ENCODE data around the gene REC114.
"Not testable (repeated sequence)": the region's sequence is repeated elsewhere in the genome, so short reads cannot be mapped to it uniquely, and the experiment has no call there.

The REC114 gene

DNA sequence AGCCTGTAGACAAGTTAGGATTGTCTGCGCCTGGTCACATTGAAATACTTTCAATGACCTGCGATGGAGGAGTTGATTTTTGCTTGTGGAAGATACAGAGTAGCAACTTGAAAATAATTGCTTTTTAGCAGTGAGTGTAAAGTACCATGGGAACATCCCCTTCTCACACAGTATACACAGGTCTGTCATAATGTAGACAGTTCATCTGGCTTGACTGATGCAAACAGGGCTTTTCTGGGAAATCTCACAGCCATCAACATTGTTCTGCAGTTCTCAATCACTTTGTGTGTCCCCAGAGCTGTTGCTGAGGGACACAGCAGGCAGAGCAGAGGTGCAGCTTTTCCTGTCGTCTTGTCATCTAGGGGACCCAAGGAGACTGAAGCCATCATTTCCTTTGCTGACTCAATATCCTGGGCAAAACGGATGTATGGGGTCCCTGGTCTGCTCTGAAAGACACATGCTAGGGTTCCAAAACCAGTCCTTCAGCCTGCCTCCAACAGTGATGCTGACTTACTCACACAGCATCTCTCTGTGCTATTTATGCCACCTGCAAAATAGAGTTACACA, 5.3 kb upstream of the REC114 start:
- DNase-seq (ENCODE audit: low read depth), result no peak
- no peak overlapping the region for H3K4me3 ChIP-seq (ENCODE audit: low read length)
- TF ChIP-seq, protein P1, sequence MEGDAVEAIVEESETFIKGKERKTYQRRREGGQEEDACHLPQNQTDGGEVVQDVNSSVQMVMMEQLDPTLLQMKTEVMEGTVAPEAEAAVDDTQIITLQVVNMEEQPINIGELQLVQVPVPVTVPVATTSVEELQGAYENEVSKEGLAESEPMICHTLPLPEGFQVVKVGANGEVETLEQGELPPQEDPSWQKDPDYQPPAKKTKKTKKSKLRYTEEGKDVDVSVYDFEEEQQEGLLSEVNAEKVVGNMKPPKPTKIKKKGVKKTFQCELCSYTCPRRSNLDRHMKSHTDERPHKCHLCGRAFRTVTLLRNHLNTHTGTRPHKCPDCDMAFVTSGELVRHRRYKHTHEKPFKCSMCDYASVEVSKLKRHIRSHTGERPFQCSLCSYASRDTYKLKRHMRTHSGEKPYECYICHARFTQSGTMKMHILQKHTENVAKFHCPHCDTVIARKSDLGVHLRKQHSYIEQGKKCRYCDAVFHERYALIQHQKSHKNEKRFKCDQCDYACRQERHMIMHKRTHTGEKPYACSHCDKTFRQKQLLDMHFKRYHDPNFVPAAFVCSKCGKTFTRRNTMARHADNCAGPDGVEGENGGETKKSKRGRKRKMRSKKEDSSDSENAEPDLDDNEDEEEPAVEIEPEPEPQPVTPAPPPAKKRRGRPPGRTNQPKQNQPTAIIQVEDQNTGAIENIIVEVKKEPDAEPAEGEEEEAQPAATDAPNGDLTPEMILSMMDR (conservative IDR thresholded peaks at IDR 0.05; ENCODE audit: low read length), result no peak

DNA sequence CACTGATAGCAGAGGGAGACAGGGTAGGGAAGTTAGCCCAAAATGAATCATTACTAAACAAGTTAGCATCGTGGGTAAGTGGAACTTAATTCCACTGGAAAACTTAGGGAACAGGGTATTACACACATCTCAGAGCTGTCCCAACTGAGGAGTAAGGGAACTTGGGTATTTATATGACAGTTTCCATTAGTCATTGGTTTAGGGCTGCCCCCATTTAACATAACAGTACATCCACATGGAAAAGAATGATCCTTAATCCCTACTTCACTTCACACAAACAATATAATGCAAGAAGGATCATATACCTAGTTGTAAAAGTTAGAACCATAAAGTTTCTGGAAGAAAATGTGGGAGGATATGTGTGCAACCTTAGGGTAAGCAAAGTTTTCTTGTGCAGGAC, 4.3 kb upstream of the REC114 start:
- TF ChIP-seq, protein P1 (conservative IDR thresholded peaks at IDR 0.05; ENCODE audit: low read length), result no peak
- no peak for DNase-seq (ENCODE audit: low read depth)
- H3K4me3 ChIP-seq (ENCODE audit: low read length), result no peak overlapping the region

DNA sequence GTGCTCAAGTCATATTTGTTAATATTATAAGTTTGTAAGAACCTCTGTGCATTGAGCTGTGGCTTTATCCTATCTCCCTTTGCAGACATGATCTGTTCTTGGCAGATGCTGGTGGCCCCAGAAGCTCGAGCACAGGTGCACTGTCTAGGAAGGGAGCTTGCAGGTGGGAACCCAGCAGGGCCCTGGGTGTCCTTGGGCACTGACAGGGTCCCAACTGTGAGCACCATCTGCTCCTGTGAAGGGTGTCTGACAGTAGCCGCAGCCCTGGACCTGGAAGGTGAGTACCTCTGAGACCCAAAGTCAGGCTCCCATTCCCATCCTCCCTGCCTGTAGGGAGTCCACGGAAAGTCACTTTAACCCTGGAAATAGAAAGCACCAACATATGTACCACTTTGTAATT, 2.4 kb upstream of the REC114 start:
- no peak overlapping the region for H3K4me3 ChIP-seq (ENCODE audit: low read length)
- TF ChIP-seq, protein P1 (conservative IDR thresholded peaks at IDR 0.05; ENCODE audit: low read length), result no peak
- DNase-seq (ENCODE audit: low read depth), result no peak

DNA sequence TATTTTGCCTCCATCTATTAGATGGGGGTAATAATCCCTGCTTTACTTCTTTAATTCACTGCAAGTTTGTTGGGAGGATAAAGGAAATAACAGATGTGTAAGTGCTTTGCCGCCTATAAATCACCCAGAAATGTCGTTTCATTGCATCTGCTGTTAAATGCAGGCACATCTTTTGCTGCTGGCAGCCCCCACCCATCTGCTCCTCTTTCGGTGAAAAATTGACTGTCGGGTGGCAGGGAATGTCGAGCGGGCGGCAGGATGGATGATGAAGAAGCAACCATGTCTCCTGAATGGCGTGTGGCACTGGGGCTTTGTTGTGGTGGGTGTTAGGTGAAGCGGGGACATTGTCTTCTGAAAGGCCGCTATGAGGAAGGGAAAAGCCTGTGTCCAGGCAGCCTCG, 543 bp upstream of the REC114 start:
- TF ChIP-seq, protein P1 (conservative IDR thresholded peaks at IDR 0.05; ENCODE audit: low read length), result no peak
- DNase-seq (ENCODE audit: low read depth), result no peak
- H3K4me3 ChIP-seq (ENCODE audit: low read length), result no peak overlapping the region

GRCh38 chr15:73447471-73447870, 4.5 kb downstream of the REC114 start:
- H3K4me3 ChIP-seq (ENCODE audit: low read length); DNase-seq (ENCODE audit: low read depth): not testable (repeated sequence)

DNA sequence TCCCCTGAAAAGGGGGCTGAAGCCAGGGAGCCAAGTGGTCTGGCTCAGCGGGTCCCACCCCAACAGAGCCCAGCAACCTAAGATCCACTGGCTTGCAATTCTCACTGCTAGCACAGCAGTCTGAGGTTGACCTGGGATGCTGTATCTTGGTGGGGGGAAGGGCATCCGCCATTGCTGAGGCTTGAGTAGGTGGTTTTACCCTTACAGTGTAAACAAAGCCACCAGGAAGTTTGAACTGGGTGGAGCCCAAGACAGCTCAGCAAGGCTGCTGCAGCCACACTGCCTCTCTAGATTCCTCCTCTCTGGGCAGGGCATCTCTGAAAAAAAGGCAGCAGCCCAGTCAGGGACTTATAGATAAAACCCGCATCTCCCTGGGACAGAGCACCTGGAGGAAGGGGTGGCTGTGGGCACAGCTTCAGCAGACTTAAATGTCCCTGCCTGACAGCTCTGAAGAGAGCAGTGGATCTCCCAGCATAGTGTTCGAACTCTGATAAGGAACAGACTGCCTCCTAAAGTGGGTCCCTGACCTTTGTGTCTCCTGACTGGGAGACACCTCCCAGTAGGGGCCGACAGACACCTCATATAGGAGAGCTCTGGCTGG, 5.3 kb downstream of the REC114 start:
- DNase-seq (ENCODE audit: low read depth); H3K4me3 ChIP-seq (ENCODE audit: low read length): not testable (repeated sequence)

- H3K4me3 ChIP-seq (ENCODE audit: low read length); DNase-seq (ENCODE audit: low read depth): not testable (repeated sequence)
Observed at GRCh38 chr15:73449980-73450379, 7.0 kb downstream of the REC114 start.

GRCh38 chr15:73454096-73454495, 11.1 kb downstream of the REC114 start:
- TF ChIP-seq, protein P1 (conservative IDR thresholded peaks at IDR 0.05; ENCODE audit: low read length), result no peak
- no peak overlapping the region for H3K4me3 ChIP-seq (ENCODE audit: low read length)
- DNase-seq (ENCODE audit: low read depth), result no peak

DNA sequence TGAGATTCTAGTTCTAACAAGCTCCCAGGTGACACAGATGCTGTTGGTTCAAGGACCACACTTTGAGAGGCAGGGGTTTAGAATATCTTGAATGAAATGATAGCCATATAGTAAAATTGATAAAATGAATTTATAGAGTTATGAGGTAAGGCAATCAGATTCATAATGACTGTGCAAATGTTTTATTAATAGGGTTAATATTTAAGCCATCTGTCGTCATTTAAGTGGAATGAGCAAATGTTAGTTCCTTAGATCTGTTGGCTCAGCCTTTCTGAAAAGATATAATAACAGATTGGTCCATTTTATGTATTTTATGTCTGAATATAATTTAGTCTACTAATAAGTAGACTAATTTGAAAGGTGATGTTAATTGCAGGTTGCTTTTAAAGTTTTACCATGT, 12.9 kb downstream of the REC114 start:
- TF ChIP-seq, protein P1 (conservative IDR thresholded peaks at IDR 0.05; ENCODE audit: low read length), result no peak
- H3K4me3 ChIP-seq (ENCODE audit: low read length), result no peak overlapping the region
- no peak for DNase-seq (ENCODE audit: low read depth)

All from AG10803 (cell line).